Peyer's patch (tissue), 4 donors: ENCODE data around the gene F13A1.

Source experiments
- POLR2A ChIP-seq, 2 donors: fragments of 450-650 bp; IDR thresholded peaks; one replicate each; pipeline ENCODE4 v1.5.1; 2017; ENCODE audit warnings: antibody characterized with exemption in 2 of 2, mild to moderate bottlenecking in 2 of 2, moderate library complexity in 2 of 2
- TF ChIP-seq, protein P1 (sequence below), 6 experiments: fragments of 450-650 bp in 4 of 6; fragments of 200-600 bp in 2 of 6; sonication (generic) in 1 of 6; IDR thresholded peaks; one replicate each; pipeline ENCODE4 v1.5.1; 2017 to 2019; ENCODE audit warnings: antibody characterized with exemption in 6 of 6, mild to moderate bottlenecking in 3 of 6, moderate library complexity in 1 of 6

DNA sequence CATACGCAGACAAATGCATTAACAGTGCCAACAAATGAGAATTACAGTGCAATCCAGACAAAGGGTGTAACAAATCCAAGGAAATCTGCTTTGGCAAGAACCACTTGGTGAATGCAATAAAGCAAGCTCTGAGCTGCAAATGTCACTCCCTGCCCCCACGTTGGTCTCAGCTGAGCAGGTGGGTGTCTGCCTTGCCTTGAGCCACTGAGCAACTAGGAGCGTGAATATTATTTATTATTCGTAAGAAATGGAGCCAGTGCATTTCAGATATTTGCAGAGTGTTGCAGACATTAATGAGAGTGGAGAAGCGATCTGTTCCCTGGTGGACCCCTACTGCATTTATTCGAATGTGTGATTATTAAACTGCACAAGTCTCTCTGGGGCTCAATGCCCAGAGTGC is 36.6 kb upstream of the F13A1 start:
- TF ChIP-seq, protein P1, sequence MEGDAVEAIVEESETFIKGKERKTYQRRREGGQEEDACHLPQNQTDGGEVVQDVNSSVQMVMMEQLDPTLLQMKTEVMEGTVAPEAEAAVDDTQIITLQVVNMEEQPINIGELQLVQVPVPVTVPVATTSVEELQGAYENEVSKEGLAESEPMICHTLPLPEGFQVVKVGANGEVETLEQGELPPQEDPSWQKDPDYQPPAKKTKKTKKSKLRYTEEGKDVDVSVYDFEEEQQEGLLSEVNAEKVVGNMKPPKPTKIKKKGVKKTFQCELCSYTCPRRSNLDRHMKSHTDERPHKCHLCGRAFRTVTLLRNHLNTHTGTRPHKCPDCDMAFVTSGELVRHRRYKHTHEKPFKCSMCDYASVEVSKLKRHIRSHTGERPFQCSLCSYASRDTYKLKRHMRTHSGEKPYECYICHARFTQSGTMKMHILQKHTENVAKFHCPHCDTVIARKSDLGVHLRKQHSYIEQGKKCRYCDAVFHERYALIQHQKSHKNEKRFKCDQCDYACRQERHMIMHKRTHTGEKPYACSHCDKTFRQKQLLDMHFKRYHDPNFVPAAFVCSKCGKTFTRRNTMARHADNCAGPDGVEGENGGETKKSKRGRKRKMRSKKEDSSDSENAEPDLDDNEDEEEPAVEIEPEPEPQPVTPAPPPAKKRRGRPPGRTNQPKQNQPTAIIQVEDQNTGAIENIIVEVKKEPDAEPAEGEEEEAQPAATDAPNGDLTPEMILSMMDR (IDR thresholded peaks at IDR 0.05), result no peak
- no peak for TF ChIP-seq POLR2A (IDR thresholded peaks at IDR 0.05)
